ENCODE data around the gene TM9SF3.
"Not testable (repeated sequence)": the region's sequence is repeated elsewhere in the genome, so short reads cannot be mapped to it uniquely, and the experiment has no call there.

The TM9SF3 gene

GRCh38 chr10:96560966-96561887, 25.6 kb downstream of the TM9SF3 start:
- peaks cover 36% of the 10 kb centered on the region for H3K36me3 ChIP-seq

GRCh38 chr10:96560489-96560888, 26.3 kb downstream of the TM9SF3 start:
- Histone ChIP-seq H3K4me3 (ENCODE audit: low read depth in 1 of 2, low read length in 1 of 2) (no peak overlapping the region), H3K27ac (no peak overlapping the region), H3K4me1 (ENCODE audit: control insufficient read depth in 1 of 2, insufficient read depth in 1 of 2, low read depth in 1 of 2, low read length in 1 of 2) (no peaks in the 10 kb centered on the region), H3K36me3 (peaks cover 36% of the 10 kb centered on the region), H3K27me3 (no peaks in the 10 kb centered on the region), H3K9me3 (no peaks in the 10 kb centered on the region)
- TF ChIP-seq CTCF (IDR thresholded peaks at IDR 0.05), result no peak

More at GRCh38 chr10:96560966-96561887, 25.6 kb downstream of the TM9SF3 start:
- Histone ChIP-seq H3K27me3 (no peaks in the 10 kb centered on the region), H3K27ac (no peak overlapping the region), H3K4me3 (ENCODE audit: low read depth in 1 of 2, low read length in 1 of 2) (no peak overlapping the region), H3K9me3 (no peaks in the 10 kb centered on the region), H3K4me1 (ENCODE audit: control insufficient read depth in 1 of 2, insufficient read depth in 1 of 2, low read depth in 1 of 2, low read length in 1 of 2) (no peaks in the 10 kb centered on the region)
- no peak for TF ChIP-seq CTCF (IDR thresholded peaks at IDR 0.05)

- Histone ChIP-seq H3K36me3 (peaks cover 54% of the 10 kb centered on the region), H3K27me3 (no peaks in the 10 kb centered on the region), H3K9me3 (no peaks in the 10 kb centered on the region), H3K27ac (no peak overlapping the region), H3K4me1 (ENCODE audit: control insufficient read depth in 1 of 2, insufficient read depth in 1 of 2, low read depth in 1 of 2, low read length in 1 of 2) (no peaks in the 10 kb centered on the region), H3K4me3 (ENCODE audit: low read depth in 1 of 2, low read length in 1 of 2) (no peak overlapping the region)
- no peak for TF ChIP-seq CTCF (IDR thresholded peaks at IDR 0.05)
These were observed 30.8 kb downstream of the TM9SF3 start for GRCh38 chr10:96556003-96556402.

GRCh38 chr10:96555330-96555729, 31.5 kb downstream of the TM9SF3 start:
- Histone ChIP-seq H3K36me3 (peaks cover 59% of the 10 kb centered on the region), H3K27ac (no peak overlapping the region), H3K4me1 (ENCODE audit: control insufficient read depth in 1 of 2, insufficient read depth in 1 of 2, low read depth in 1 of 2, low read length in 1 of 2) (no peaks in the 10 kb centered on the region), H3K9me3 (no peaks in the 10 kb centered on the region), H3K27me3 (no peaks in the 10 kb centered on the region), H3K4me3 (ENCODE audit: low read depth in 1 of 2, low read length in 1 of 2) (no peak overlapping the region)
- no peak for TF ChIP-seq CTCF (IDR thresholded peaks at IDR 0.05)

- no peak for TF ChIP-seq CTCF (IDR thresholded peaks at IDR 0.05)
- no peaks in the 10 kb centered on the region for H3K4me1 ChIP-seq (ENCODE audit: control insufficient read depth in 1 of 2, insufficient read depth in 1 of 2, low read depth in 1 of 2, low read length in 1 of 2)
- no peaks in the 10 kb centered on the region for H3K9me3 ChIP-seq
- H3K4me3 ChIP-seq (ENCODE audit: low read depth in 1 of 2, low read length in 1 of 2), result no peak overlapping the region
- H3K27ac ChIP-seq, result no peak overlapping the region
- H3K27me3 ChIP-seq, result no peaks in the 10 kb centered on the region
- H3K36me3 ChIP-seq, result peaks cover 75% of the 10 kb centered on the region
These were observed 38.2 kb downstream of the TM9SF3 start for GRCh38 chr10:96548589-96548988.

GRCh38 chr10:96545558-96545957, 41.3 kb downstream of the TM9SF3 start:
- not testable (repeated sequence) for H3K27ac ChIP-seq; H3K27me3 ChIP-seq; H3K4me3 ChIP-seq (ENCODE audit: low read depth in 1 of 2, low read length in 1 of 2); H3K4me1 ChIP-seq (ENCODE audit: control insufficient read depth in 1 of 2, insufficient read depth in 1 of 2, low read depth in 1 of 2, low read length in 1 of 2); H3K9me3 ChIP-seq
- peaks cover 62% of the 10 kb centered on the region for H3K36me3 ChIP-seq
